GM21423 (cell line): Measurements from ENCODE around the gene VSIG10L2.
"Not testable (repeated sequence)": the region's sequence is repeated elsewhere in the genome, so short reads cannot be mapped to it uniquely, and the experiment has no call there.

Experiments
- ATAC-seq: cut with Tn5 transposase; IDR thresholded peaks from one replicate; pipeline ENCODE4 v1.9.1; 2021; ENCODE audit warnings: mild to moderate bottlenecking, moderate library complexity; ENCODE audit not compliant: unreplicated experiment

VSIG10L2 gene

DNA sequence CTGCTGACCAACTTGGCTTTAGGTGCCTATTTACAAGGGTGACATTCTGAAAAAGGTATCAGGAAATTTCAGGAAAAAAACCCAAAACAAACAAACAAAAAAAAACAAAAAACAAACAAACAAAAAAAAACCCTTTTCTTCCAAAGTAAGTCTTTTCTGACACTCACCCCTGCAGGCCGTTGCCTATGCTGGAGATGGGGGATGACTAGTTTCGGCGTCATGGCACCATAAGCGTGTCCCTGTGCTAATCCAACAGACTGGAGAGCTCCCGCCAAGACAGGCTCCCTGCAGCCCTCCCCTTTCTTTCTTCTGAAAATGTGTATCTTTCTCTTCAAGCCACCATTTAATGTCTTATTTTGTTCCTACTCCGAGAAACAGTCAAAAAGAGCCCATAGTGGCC lies 13.7 kb downstream of the VSIG10L2 start:
- ATAC-seq = no peak

DNA sequence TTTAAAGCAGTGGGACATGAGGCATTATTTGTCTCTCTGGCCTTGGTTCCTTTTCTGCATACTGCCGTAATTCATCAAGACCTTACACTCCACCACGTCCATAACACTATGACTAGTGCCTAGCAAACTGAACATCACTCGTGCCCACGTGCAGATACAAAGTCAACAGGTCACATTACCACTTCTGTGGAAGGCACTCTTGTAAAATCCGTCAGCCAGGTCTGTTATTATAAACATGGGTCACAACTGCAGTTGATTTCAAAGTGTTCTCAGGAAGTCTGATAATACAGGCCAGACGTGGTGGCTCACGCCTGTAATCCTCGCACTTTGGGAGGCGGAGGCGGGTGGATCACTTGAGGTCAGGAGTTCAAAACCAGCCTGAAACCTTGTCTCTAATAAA lies 14.1 kb downstream of the VSIG10L2 start:
- no peak for ATAC-seq

DNA sequence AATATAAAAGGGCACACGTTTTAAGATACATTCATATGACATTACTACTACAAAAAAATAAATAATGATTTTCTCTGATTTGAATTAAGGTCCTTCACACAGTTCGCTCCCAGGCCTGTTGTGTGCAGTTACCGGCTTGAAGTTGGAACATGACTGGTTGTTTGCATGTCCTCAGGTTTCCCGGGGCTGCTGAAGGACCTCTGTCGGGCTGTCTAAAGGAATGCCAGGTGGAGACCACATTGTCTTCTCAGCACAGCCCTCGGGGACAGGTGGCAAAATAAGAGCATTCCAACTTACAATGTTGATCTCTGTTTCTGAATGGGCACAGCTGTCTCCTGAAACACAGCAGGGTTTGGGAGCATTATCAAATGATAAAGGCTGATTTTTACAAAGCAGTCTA lies 14.9 kb downstream of the VSIG10L2 start:
- ATAC-seq = no peak

DNA sequence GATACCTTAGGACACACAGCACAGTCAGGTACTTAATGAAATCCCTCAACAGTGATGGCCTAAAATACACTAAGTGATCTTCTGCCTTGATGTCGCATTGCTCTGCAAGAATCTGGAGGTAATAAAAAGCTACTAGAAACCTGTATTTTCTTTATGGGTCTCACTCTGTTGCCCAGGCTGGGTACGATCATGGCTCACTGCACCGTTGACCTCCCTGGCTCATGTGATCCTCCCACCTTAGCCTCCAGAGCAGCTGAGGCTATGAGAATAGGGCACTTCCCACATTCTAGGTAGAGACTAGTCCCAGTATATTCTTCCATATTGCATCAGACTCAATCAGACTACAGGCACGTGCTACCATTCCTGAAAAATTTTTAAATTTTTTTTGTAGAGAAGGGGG lies 21.7 kb downstream of the VSIG10L2 start:
- no peak for ATAC-seq

DNA sequence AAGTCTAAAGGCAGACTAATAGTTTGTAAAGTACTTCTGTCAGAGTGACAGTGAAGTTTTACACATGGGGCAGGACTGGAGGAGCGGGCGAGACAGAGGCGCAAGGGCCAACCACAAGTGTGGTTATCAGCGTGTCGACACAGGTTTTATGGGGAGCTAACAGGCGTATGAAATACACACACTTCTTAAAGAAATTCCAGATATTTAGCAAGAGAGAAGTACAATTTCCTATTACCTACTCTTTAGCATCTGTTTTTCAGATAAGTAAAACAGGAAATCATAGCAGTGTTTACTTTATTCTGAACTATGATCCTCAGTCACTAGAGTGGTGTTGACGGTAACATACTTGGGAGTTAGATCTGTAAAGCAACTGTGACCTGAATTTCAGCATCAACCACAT lies 22.5 kb downstream of the VSIG10L2 start:
- no peak for ATAC-seq

DNA sequence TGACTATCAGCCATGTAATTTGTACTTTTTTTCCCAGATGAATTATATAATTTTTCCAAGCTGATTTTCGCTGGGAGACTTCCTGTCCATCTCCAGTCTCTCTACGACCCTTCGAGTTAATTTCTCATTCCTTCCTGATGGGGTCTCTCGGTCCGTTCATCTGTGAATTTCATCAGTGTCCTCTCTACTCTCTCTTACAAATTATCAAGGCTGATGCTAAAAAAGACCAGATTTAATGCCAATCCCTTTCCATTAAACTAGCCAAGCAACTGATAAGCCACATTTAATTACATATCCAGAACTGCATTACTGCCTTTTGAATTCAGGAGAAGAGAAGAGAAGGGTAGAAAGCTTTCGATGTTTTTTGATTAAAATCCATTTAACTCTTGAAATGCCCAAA lies 25.8 kb downstream of the VSIG10L2 start:
- ATAC-seq = no peak

DNA sequence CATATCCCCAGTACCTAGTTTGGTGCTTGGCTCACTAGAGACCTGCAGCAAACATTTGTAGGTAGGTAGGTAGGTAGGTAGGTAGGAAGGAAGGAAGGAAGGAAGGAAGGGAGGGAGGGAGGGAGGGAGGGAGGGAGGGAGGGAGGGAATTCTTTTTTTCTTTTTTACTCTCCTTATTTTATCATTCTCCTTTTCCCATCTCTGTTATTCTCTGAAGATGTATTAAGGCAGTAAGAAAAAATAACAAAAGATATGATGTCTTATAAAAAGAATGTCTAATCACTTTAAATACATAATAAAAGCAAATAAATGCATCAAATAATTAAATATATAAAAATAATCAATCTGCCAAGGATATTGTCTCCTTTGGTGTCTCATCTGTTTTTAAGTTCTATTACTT lies 28.4 kb downstream of the VSIG10L2 start:
- no peak for ATAC-seq

DNA sequence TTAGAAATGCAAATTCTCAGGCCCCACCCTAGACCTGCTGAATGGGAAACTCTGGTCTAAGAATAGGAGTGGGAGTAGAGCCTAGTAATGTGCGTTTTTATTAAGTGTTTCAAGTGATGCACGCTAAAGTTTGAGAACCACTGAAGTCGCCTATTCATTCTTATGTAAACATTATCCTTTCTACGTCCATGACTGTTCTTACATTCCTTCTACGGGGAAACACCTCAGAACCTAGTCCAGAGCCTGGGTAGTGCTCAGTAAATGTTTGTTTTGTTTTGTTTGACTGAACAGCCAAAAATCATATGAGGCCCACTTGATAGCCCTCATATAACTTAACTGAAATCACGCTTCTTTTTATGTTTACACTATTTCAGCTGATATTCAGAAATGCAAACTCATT lies 29.8 kb downstream of the VSIG10L2 start:
- no peak for ATAC-seq

DNA sequence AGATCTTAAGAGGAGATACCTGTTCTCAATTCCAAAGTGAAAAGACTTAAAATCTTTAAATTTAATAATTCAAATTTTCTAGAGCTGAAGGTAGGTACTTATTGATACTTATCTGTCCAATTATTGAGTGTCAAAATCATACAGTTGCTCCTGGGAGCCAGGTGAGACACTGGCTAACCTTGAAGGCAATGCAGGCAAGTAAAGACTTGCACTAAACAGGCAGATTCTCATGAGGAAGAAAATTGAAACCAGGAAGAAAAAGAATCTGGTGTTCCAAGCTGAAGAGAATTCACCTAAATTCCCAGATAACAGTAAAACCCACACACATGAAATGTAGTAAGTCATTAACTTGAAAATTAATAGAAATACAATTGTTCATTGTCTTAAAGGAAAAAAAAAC lies 30.3 kb downstream of the VSIG10L2 start:
- no peak for ATAC-seq

DNA sequence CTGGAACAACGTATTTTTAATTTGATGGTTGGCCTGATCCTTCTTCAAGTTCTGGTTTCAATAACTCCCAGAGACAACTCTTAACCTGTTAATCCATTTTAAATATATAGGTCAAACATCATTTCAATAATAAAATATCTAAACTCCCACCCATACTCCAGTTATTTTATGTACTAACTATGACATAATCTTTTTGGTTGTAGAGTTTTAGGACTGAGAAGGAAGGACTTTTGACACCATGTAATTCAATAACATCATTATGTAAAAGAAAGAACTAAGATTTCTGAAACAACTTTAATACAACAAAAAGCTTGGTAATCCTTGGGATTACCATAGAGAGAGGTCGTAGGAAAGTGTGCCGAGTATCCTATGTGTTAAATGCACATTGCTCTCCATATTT lies 31.5 kb downstream of the VSIG10L2 start:
- ATAC-seq = no peak

DNA sequence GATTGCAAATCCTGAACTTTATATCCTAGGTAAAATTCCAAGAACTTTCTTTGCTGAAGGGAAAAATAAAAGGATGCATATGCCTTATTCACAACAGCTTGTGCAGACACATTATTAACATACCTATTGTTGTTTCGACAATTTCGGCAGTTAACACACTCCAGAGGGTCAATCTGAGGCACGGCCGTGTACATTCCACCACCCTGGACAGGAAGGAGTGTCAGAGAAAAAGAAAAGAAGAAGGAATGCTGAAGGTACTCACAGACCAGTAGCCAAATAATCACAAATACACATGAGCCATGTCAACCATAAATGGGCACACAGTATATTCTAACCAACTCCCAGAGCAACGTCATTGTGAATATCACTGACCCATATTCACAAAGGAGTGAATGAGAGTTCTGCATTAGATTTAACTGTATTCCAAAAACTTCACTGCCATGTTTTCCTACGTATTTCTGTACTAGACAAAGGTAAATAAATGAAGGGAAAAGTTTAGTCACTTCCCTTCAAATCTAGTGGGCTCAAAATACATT lies 32.4 kb downstream of the VSIG10L2 start:
- no peak for ATAC-seq

DNA sequence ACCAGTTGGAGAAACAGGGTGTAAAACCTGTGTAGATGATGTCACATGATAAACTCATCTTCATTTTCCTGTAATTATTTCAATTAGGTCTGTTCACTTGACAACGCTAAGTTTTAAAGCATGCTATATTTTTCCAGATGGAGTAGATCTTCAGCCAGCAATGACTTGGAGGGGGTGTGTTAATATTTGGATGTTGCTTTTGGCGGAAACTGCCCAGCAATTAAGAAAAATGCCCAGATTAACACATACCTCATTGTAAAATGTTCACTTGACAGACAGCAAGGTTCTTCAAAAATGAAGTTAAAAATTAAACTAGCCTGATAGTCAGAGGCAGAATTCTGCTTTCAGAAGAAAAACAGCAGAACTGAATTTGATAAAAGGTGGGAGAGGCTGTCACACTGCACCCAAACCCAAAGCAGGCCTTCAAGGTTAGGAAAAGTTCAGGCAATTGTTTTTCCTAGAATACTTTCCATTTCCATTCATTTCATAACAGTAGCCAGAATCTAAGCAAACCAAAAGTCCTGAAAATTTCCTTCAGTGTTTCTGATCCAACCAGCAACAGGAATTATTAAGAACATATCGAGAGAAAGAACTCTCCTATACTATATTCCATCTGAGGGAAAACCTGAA lies 33.0 kb downstream of the VSIG10L2 start:
- no peak for ATAC-seq

DNA sequence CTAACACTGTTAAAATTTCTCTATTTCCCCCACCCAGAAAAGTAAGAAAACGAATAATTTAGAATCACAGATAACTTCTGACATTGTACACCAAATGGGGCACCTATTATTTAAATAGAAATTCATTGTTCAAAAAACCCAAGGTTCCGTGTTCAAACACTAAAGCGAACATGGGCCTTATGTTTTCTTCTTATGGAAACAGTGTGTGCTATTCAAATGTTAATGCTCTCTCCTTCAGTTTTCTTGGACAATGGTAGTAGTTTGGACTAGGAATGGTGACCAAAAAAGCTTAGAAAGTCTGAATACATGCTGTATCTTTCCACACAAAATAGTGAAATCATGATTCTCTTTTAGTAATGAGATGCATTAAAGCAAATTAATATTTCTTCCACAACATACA lies 33.7 kb downstream of the VSIG10L2 start:
- no peak for ATAC-seq

DNA sequence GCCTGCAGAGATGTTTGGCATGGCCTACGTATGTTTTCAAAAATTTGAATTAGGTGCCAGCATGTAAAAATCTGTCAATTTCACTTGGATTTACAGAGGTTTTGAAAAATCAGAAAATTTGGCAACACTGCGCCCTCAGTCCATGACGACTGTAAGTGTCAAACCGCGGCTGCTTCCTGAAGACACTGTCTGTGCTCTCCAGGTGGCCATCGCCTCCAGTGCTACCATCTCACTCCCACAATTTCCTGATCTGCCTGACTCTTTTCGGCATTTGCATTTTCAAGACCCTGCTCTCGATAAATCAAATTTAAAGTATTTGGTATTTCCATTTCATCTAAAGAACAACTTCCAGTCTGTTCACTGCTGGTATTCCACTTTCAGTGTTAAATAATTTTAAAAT lies 34.6 kb downstream of the VSIG10L2 start:
- ATAC-seq = no peak

DNA sequence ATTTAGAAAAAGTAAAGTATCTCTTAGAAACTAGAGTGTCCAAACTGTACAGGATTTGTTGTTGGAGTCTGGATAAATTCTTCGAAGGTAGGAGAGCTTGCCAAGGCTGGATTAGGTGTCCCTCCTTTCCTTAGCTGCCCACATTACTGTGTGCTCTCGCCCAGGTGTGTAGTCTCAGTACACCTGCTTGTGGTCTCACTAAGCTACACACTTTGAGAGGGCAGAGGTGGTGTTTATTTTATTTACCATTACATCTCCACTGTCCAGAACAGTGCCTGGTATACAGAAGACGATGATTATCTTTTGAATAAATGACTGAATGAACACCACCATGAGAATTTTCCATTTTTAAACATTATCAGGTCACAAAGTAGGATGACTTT lies 36.5 kb downstream of the VSIG10L2 start:
- no peak for ATAC-seq

DNA sequence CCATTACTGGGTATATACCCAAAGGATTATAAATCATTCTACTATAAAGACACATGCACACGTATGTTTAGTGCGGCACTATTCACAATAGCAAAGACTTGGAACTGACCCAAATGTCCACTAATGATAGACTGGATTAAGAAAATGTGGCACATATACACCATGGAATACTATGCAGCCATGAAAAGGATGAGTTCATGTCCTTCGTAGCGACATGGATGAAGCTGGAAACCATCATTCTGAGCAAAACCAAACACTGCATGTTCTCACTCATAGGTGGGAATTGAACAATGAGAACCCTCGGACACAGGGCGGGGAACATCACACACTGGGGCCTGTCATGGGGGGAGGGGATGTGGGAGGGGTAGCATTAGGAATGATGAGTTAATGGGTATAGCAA lies 40.1 kb downstream of the VSIG10L2 start:
- ATAC-seq = not testable (repeated sequence)

DNA sequence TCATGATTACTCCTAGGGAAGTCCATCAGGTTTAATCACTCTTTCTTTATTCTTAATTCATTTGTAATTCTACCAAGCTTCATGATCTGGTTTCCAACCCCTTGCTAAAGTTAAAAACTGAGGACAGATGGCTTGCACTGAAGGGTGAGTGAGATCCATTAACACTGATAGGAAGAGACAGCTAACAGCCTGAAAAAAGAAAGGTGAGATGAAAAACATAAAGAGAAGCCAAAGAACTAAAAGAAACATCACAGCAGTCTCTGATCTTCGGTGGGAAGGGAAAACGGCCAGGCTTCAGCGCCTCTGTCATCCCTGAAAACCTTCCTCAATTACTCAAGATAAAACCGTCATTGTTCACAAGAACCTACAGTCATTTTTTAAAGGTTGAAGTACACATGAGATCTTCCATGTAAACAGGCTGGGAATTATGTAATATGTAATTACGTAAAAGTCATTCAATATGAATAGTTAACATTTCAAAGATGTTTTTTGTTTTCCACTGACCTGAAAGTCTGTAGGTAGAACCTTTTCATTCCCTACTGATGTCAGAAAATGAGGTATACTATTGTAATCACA lies 41.3 kb downstream of the VSIG10L2 start:
- no peak for ATAC-seq

DNA sequence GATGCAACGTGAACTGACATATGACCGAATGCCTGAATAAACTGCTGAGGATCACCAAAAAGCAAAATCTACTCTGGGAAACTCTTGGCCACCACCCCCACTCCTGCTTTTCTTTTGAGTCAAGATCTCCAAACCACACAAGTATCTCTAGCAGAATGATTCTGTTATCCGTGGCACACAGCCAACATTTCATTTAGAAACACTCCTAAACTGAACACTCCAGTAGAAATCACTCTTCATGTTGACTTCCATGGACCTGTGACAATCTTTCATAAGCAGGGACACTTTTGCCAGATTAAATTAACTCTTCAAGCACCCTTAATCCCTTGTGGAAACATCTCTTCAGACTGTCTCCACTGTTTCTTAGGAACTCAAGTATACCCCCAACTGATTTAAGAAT lies 44.4 kb downstream of the VSIG10L2 start:
- no peak for ATAC-seq

DNA sequence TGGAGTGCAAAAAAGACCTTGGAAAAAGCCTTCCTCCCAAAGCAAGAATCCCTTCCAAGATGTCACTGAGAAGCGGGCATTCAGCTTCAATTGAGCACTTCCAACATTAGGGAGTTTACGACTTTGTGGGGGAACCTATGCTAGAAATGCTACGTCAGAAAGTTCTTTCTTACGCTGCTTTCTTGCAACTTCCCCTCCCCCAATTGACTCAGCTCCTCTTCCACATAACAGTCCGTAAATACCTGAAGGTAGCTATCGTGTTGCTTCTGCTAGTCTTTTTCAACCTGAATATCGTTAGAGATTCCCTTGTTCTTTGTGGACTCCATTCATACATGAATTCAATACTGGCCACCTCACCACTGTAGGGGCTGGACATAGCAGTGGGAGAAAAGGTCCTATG lies 47.0 kb downstream of the VSIG10L2 start:
- no peak for ATAC-seq

DNA sequence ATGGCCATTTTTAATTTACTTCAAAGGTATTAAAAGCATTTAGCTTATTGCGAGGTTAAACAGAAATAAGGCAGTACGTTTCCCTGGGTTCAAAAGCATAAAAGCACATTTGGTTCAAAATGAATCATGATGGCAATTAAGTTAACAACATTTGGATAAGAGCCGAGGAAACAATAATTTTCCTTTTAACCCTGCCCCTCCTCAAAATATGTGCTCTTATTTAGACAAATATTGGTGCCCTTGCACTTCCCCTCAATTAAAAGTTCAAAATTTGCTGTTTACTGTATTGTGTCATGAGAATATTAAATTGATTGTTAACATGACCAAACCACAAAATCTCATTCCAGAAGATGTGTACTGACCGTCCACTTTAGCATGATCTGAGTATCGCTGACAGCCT lies 48.7 kb downstream of the VSIG10L2 start:
- ATAC-seq = no peak

DNA sequence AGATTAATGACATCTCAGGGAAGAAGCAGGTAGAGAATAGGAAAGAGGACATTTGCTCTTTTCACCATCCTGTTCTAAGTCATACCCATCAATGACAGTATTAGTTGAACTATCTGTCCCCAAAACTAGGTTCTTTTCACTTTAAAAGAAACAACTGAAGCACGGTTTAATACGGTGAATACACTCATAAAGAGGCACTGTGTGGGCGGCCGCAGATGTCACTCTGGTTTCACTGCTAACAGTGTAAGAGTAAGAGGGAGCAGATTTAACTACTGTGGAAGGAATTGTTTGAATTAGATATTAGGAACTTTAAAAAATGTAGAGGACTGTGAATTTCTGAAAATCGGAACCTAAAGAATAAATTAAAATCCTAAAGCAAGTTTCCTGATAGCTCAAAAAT lies 49.5 kb downstream of the VSIG10L2 start:
- no peak for ATAC-seq

DNA sequence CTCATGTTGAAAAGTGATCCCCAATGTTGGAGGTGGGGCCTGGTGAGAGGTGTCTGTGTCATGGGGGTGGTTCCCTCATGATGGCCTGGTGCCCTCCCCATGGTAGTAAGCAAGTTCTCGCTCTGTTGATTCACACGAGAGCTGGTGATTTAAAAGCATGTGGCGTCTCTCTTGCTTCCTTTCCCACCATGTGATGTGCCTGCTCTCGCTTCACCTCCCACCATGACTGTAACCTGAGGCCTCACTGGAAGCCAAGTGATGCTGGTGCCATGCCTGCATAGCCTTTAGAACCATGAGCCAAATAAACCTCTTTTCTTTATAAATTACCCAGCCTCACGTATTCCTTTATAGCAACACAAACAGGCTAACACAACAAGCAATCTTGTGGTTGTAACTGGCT lies 52.4 kb downstream of the VSIG10L2 start:
- ATAC-seq = no peak
